Activated CD8-positive, alpha-beta memory T cell treated with anti-CD3 and anti-CD28 coated beads, Interleukin-2, amount 50 U/mL, for 24 hours (primary cell): ENCODE measurements around the gene OR2V2.
A peak's percentile ranks its signal among the peaks of the same experiment; 100 is the strongest.
"Not testable (repeated sequence)": the region's sequence is repeated elsewhere in the genome, so short reads cannot be mapped to it uniquely, and the experiment has no call there.

Experiments
- DNase-seq: peaks from one replicate; pipeline ENCODE4 v3.0.0-alpha.2; 2020; ENCODE audit errors: extremely low read depth

The OR2V2 gene

DNA sequence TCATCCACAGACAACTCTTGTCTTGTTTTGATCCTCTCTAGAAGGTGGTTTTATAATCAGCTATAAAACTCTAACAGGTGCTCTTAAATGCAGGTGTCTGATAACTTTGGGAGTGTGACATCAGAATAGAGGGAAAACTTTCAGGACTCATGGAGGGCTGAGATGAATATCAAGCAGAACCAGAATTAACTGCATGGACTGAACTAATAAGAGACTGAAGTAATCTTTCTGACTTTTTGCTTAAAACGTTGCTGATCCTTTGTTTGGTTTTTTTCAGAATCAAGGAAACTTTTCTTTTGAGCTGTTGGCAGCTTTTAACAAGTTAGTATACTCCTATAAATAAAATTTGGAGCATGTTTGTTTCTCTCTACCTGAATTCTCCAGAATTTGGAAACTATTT lies 2.3 kb upstream of the OR2V2 start:
- DNase-seq = no peak

DNA sequence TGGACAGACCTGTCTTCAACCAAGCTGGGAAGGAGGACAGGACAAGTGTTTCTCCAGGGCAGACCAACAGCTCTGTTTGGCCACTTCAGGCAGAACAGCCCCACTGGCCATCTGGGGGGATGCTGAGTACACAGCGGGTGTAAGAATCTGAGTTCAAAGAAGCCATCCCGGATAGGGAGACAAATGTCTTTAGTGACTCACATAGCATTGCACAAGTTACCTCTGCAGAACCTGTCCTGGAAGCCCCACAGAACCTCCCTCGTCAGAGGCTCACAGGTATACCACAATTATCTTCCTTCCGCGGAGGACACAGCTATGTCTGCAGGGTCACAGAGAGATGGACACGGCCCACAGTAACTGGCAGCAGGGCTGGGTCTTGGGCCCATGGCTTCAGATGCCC lies 2.0 kb downstream of the OR2V2 start:
- DNase-seq = no peak

DNA sequence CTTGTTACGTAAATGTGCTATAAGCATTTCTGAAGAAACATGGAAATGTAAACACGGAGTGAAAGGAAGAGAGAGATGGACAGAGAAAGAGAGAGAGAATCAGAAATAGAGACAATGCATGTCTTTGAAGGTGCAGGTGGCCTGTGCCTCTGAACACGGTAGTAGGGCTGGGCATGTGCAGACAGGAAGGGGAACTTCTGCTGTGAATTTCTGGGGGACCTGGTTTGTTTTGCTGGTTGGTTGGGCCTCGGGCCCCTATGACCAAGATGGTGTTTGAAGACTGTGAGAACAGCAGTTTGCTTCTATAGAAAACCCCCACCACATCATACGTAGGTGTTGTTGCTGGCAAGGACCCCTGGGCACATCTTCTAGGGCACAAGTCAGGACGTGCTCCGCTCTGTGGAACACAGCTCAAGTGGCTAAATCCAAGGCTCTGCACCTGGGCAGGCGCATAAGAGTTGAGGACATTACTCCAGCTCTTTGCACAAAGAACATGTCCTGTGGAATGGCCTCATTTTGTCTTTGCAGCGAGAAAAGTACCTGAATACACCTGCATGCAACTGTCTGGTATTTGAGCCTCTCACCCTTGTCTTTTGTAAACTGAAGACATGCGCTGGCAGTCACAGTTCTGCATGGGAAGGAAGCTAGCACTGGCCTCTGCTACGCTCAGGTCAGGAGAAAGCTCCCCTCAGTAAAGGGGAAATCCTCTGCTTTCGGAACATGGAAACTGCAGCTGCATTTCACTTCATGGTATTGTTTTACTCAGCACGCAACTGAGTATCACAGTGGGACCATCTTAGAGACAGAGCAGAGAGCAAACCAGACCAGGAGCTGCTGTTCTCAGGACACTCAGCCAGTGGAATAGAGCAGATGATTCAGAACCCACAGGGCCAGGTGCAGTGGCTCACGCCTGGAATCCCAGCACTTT lies 2.7 kb downstream of the OR2V2 start:
- no peak for DNase-seq

DNA sequence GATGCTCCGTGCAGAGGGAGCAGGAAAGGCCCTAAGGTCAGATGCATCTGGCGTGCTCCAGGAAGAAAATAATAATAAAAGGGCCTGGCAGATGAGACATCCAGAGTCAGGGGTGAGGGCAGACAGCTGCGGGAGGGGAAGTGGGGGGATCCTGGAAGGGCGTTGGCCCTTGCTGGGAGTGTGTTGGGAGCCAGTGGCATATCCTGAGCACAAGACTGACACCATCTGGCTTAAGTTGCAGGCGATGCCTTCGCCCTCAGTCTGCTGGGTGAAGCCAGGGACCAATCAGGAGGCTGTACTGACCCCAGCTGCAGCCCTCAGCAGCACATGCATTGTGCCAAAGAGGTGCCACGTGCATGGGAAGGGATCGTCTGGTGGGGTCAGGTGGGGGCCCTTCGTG lies 3.8 kb downstream of the OR2V2 start:
- DNase-seq = no peak

DNA sequence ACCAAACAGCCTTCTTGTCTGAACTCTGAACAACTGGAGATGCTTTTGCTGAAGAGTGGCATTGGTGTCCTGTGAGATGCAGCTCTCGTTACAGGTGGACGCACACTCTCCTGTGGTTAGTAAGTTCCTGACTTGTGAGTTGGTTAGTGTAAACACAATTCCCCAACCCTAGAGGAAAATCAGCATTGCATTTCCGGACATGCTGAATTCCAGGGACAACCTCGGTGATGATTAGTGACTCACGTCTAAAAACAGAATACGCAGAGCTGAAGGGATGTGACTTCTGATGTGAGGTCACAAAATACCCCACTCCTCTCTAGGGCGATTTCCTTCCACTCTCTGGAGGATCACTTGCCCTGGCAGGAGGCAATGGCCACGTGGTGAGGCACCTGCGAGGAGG lies 5.0 kb downstream of the OR2V2 start:
- DNase-seq = no peak

DNA sequence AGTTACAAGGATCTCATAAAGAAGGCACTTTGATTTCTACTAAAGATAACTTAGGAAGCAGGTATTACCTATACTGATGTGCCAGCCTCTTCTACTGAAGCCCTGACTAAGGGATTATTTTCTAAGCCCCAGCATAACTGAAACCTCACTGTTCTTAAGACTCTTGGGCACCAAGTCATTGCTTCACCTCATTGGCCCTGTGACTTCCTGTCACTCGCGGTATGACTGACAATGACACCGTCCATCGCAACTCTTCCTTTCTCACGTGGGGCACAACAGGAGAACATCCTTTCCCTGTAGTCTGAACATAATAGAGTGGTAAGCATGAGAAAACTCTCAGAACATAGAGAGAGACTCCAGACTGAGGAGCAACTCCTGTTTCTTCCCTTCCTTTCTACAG lies 6.4 kb downstream of the OR2V2 start:
- no peak for DNase-seq

DNA sequence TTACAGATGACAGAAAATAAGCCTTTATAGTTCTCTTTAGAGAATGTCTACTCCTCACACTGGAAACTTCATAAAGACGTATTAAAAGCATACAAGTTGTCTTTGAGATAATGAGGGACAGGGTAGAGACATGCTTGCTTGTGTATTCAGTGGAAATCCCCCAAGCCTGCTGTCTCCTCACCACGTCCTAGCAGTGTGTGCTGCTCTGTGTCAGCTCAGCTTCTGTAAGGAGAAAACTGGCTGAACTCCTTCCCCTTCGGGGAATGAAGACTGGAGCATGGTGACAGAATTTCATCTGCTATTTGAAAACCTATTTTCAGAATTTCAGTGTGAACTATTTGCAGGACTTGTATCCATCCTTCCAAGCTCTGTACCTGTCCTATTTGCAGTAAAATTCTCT lies 9.4 kb downstream of the OR2V2 start:
- no peak for DNase-seq

DNA sequence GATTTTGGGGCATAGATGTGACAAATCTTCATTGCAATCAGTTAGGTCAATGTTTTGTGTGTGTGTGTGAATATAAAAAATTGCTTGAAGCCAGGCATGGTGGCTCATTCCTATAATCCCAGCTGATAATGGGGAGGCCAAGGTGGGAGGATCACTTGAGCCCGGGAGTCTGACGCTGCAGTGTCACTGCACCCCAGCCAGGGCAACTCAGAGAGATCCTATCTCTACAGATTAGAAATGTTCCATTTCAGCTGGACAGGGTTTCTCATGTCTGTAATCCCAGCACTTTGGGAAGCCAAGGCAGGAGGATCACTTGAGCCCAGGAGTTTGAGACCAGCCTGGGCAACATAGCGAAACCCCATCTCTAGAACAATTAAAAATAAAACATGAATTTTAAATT lies 11.5 kb downstream of the OR2V2 start:
- DNase-seq = no peak

DNA sequence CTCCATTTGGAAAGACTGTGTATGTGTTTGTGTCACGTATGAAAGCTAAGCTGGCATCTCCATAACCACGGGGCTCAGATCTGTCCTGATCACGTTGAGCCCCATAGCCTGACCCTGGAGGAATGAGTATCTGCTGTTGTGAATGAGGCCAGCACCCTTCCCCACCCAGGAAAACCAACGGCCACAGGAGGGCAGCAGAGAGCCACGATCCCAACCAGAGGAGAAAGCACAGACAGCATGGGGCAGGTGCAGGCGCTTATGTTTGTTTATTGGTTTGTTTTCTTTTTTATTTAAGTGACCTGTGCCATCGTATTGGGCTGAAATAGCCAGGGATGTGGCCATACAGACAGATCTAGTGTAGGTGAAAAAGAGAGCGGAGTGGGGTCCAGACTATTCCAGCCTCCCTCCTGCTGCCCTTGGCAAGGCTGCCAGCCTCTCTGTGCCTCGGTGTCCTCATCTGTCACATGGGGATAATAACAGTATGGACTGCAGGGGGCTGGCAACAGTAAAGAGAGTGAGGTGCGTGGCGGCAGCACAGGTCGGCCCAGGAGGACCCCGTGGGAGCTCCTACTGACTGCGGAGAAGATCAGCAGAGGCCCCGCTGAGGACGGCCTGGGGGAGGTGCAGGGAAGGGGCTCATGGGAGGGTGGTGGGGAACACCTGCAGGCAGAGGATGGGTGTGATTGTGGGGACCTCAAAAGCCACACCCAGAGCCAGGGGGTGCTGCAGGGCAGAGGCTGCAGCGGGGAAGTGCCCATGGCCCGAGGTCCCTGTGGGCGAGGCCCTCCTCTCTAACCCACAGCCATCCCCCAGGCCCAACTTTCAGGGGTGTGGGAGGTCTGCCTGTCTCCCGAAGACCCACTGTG lies 12.1 kb downstream of the OR2V2 start:
- DNase-seq = peak; percentile 89

DNA sequence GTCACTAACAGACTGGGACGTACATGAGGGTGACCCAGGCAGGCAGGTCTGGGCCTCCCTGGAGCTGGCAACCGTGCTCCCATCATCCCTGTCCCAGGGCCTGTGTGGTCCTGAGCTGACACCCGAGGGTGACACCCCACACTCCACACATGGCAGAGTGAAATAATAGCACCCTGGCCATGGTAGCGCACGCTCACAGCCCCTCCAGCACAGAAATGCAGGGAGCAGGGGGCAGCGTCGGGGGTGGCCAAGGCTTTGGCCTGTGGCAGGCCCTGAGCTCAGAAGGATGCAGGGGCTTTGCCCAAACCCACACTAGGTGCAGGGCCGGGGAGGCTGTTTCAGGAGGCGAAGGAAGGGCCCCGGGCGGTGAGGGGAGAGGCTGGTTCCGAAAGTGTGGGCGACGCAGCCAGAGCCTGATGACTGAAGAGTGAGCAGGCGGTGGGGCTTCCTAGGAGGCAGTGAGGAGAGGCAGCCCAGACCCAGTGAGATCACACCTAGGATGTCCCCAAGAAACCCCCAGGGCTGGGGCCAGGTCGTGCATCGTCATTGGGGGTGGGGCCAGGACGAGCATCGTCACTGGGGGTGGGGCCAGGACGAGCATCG lies 12.9 kb downstream of the OR2V2 start:
- DNase-seq = peak; percentile 57

DNA sequence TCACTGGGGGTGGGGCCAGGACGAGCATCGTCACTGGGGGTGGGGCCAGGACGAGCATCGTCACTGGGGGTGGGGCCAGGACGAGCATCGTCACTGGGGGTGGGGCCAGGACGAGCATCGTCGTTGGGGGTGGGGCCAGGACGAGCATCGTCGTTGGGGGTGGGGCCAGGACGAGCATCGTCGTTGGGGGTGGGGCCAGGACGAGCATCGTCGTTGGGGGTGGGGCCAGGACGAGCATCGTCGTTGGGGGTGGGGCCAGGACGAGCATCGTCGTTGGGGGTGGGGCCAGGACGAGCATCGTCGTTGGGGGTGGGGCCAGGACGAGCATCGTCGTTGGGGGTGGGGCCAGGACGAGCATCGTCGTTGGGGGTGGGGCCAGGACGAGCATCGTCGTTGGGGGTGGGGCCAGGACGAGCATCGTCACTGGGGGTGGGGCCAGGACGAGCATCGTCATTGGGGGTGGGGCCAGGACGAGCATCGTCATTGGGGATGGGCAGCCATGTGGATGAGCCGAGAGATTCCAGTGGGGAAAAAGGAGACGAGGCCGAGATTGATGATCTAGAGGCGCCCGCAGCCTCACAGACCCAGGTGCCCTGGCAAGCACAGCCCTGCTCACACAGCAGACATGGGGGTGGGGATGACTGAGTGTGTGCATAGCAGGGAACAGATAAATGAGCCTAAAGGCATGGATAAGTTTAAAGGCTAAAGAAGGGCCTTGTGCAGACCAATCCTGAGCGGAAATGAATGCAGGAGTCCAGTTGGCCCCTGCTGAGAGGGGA lies 13.6 kb downstream of the OR2V2 start:
- DNase-seq = not testable (repeated sequence)

DNA sequence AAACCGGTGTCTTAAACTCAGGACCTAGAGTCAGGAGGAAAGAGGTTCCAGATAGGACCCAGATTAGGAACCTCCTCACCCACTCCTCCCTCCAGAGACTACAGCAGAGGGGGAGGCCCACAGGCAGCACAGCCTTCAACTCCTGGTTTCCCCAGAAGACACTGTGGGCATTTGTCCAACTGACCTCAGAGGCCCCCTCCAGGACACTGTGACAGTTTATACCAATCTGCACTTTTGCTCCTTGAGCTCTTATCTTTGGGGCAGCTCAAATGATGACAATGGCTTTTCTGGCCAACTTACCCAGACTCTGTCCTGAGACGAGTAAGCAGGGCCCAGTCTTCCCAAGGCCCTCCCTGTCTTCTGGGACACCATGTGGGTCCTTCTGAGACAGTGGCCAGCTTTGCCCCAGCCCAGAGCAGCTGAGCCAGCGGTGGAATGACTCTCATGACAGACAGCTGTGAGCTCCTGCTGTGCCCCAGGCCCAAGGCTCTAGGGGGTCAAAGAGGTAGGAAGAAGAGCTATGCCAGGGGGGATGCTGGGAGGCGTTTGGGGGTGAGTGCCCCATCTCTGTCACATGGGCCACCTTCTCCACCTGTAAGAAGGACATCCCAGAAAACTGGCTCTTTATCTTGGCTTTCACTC lies 14.3 kb downstream of the OR2V2 start:
- no peak for DNase-seq

DNA sequence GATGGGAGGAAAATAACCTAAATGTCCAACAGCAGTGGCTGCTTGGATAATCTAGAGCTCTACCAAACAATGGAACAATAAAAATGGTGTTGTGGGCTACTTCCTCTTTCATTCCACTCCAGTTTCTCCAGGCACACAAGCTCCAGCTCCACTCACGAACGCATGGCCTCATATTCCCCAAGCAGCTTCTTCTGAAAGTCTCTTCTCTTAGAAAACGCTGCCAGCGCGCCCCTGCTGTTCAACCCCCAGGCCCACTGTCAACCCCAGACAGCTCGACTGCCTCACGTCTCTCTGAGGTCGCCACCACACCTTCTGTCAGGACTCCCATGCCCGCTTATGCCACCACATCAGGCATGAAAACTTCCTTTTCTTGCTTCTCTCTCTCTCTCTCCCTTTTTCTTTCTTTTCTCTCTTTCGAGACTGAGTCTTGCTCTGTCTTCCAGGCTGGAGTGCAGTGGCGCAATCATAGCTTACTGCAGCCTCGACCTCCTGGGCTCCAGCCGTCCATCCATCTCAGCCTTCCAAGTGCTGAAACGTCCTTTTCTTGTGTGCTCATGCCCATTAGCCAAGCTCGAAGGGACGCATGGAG lies 16.2 kb downstream of the OR2V2 start:
- no peak for DNase-seq

DNA sequence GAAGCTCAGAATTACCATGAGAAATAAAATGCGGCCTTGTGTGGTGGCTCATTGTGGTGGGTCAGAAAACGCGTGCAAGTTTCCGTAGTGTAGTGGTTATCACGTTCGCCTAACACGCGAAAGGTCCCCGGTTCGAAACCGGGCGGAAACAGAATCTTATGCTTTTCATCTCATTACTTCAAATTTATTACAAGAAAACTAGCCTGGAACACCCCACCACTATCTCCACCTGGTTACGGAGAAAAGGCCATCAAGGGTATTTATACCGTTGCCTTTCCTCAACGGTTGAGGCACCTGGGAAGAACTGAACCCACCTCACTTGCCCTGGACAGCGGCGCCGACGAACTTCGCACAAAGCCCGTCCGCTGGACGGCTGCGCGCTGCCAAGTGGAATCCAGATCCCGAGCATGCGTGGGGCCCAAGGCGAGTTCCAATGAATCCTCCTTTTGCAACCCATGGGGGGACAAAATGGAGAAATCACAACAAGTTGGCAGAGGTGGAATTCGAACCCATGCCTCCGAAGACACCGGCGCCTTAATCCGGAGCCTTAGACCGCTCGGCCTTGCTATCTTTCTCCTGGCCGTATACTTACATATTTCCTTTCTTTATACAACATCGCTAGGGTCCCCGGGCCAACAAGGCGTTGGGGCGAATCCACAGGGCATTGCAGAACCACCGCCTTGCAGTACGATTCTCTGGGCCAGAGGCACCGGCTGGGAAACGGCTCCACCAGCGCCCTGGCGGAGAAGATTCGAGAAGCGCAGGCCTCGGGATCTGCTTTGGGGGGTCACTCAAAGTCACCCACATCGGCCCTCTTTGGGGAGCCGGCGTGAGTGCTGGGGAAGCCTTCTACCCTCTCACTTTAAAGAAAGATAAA lies 16.9 kb downstream of the OR2V2 start:
- no peak for DNase-seq

DNA sequence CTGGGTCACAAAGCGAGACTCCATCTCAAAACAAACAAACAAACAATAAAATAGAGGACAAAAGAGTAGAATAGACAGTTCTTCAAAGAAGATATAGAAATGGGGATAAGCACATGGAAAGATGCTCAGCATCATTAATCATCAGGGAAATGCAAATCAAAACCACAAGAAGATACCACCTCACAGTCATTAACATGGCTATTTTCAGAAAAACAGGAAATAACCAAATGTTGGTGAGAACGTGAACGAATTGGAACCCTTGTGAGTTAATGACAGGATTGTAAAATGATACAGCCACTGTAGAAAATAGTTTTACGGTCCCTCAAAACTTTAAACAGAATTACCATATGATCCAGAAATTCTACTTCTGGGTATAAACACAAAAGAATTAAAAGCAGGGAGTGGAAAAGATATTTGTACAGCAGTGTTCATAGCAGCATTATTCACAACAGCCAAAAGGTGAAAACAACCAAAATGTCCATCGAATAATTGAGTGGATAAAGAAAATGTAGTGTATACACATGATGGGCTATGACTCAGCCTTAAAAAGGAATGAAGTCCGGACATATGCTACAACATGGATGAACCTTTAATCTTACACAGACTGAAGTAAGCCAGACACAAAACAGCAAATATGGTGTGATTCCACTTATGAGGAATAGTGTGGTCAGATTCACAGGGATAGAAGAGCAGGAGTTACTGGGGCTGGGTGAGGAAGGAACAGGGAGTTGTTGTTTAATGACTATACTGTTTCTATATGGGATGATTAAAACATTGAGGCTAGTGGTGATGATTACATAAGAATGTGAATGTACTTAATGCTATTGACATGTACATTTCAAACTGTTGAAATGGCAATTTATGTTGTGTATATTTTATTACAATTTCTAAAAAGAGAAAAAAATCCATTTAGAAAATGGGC lies 19.7 kb downstream of the OR2V2 start:
- no peak for DNase-seq

DNA sequence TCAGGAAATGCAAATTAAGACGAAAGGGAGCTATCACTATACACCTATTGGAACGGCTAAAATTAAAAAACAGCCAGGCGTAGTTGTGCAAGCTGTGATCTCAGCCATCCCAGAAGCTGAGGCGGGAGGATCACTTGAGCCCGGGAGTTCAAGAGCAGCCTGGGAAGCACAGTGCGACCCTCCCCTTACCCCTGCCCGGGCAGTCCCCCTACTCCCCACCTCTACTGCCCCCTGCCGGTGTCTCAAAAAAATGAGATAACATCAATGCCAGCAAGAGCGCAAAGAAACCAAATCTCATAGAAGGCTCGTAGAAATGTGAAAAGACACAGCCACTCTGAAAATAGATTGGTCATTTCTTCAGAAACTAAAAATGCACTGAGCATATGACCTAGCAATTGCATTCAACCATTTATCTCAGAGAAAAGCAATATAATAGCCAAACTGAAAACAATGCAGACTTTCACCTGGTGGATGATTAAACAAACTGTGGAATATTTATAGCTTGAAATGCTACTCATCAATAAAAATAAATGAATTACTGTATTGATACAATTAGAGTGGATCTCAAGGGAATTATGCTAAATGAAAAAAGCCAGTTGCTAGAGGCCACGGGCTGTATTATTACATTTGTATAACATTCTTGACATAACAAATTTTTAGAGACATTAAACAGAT lies 20.6 kb downstream of the OR2V2 start:
- no peak for DNase-seq

DNA sequence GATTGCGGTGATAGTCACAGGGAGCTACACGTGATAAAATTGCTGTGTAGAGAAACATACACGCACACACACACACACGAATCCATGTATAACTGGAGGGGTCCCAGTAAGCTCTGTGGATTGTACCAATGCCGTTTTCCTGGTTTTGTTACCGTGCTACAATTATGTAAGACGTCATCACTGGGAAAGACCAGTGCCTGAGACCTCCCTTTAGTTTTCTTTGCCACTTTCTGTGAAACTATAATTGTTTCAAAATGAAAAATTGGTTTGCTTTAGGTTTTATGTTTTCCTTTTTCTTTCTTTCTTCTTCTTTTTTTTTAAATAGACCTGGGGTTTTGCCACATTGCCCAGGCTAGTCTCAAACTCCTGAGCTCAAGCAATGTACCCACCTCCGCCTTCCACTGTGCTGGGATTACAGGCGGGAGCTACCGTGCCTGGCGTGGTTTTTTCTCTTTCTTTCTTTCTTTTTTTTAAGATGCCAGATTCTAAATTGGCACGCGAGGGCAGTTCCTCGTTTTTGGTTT lies 21.3 kb downstream of the OR2V2 start:
- no peak for DNase-seq
